Keratinocyte (primary cell): ENCODE data around the gene GALNS.

ENCODE experiments used
- EZH2 ChIP-seq: IDR thresholded peaks from one replicate; pipeline ENCODE4 v1.6.1; 2012; ENCODE audit warnings: inconsistent platforms, mild to moderate bottlenecking, low read length, moderate library complexity
- TF ChIP-seq, protein P1 (sequence below), 3 experiments: IDR thresholded peaks in 1 of 3; conservative IDR thresholded peaks in 1 of 3; optimal IDR thresholded peaks in 1 of 3; 2 replicates in 2 of 3; 3 replicates in 1 of 3; pipeline versions ENCODE3 to v1.5.1; 2011; ENCODE audit warnings: low read length in 3 of 3, mild to moderate bottlenecking in 3 of 3, moderate library complexity in 2 of 3, control low read depth in 1 of 3, inconsistent platforms in 1 of 3; ENCODE audit not compliant: insufficient read depth in 2 of 3; ENCODE audit errors: extremely low read depth in 1 of 3

GRCh38 chr16:88905563-88905962 is 48.8 kb upstream of the GALNS start:
- TF ChIP-seq, protein P1, sequence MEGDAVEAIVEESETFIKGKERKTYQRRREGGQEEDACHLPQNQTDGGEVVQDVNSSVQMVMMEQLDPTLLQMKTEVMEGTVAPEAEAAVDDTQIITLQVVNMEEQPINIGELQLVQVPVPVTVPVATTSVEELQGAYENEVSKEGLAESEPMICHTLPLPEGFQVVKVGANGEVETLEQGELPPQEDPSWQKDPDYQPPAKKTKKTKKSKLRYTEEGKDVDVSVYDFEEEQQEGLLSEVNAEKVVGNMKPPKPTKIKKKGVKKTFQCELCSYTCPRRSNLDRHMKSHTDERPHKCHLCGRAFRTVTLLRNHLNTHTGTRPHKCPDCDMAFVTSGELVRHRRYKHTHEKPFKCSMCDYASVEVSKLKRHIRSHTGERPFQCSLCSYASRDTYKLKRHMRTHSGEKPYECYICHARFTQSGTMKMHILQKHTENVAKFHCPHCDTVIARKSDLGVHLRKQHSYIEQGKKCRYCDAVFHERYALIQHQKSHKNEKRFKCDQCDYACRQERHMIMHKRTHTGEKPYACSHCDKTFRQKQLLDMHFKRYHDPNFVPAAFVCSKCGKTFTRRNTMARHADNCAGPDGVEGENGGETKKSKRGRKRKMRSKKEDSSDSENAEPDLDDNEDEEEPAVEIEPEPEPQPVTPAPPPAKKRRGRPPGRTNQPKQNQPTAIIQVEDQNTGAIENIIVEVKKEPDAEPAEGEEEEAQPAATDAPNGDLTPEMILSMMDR (optimal IDR thresholded peaks at IDR 0.05 in 1 of 3, IDR thresholded peaks at IDR 0.05 in 1 of 3, conservative IDR thresholded peaks at IDR 0.05 in 1 of 3; ENCODE audit: extremely low read depth in 1 of 3, insufficient read depth in 2 of 3, low read length in 3 of 3) = no peak
- no peak for TF ChIP-seq EZH2
